ENCODE results near the gene PRDM16.

Gene PRDM16

GRCh38 chr1:3349161-3349967 lies 280.4 kb downstream of the PRDM16 start:
- no peak for DNase-seq

GRCh38 chr1:3349968-3350299 lies 280.9 kb downstream of the PRDM16 start:
- DNase-seq: no peak

- DNase-seq: no peak
Observed at GRCh38 chr1:3350506-3351261, 281.7 kb downstream of the PRDM16 start.

- peak in 1 of 3 experiments; percentile 31 for DNase-seq
Observed at GRCh38 chr1:3351449-3352298, 282.7 kb downstream of the PRDM16 start.

GRCh38 chr1:3352299-3352951 lies 283.4 kb downstream of the PRDM16 start:
- peak in 2 of 3 experiments; percentile 61 to 82 for DNase-seq

GRCh38 chr1:3352952-3353331 lies 283.9 kb downstream of the PRDM16 start:
- DNase-seq: no peak

GRCh38 chr1:3353876-3354275 lies 284.9 kb downstream of the PRDM16 start:
- no peak for DNase-seq

- no peak for DNase-seq
Observed at GRCh38 chr1:3355089-3355488, 286.1 kb downstream of the PRDM16 start.

- no peak for DNase-seq
Observed at GRCh38 chr1:3355894-3356826, 287.2 kb downstream of the PRDM16 start.

GRCh38 chr1:3356827-3357460 lies 287.9 kb downstream of the PRDM16 start:
- DNase-seq: peak in 1 of 3 experiments; percentile 17

GRCh38 chr1:3357526-3358297 lies 288.7 kb downstream of the PRDM16 start:
- DNase-seq: no peak

- DNase-seq: peak in 2 of 3 experiments; percentile 8 to 77
Observed at GRCh38 chr1:3359351-3359750, 290.3 kb downstream of the PRDM16 start.

GRCh38 chr1:3359756-3360440 lies 290.9 kb downstream of the PRDM16 start:
- peak in 1 of 3 experiments; percentile 77 for DNase-seq

- peak in 1 of 3 experiments; percentile 65 for DNase-seq
Observed at GRCh38 chr1:3360646-3361257, 291.7 kb downstream of the PRDM16 start.

- no peak for DNase-seq
Observed at GRCh38 chr1:3363023-3363422, 294.0 kb downstream of the PRDM16 start.

GRCh38 chr1:3363756-3364155 lies 294.8 kb downstream of the PRDM16 start:
- DNase-seq: no peak

GRCh38 chr1:3364551-3364950 lies 295.5 kb downstream of the PRDM16 start:
- no peak for DNase-seq

- DNase-seq: no peak
Observed at GRCh38 chr1:3364983-3365382, 296.0 kb downstream of the PRDM16 start.

- DNase-seq: peak in 1 of 3 experiments; percentile 40
Observed at GRCh38 chr1:3365523-3366125, 296.6 kb downstream of the PRDM16 start.

Measured in NCI-H1417 (cell line).